ENCODE results near the gene TDRD7. TPM values are rescaled to one million over a fixed set of nuclear protein-coding genes. Genes with fewer than 3 reads are reported as not detected.

TDRD7 gene
- total RNA-seq, 3 donors from 2014 or later: 9.8 to 15.1 (median 14.8) TPM

DNA sequence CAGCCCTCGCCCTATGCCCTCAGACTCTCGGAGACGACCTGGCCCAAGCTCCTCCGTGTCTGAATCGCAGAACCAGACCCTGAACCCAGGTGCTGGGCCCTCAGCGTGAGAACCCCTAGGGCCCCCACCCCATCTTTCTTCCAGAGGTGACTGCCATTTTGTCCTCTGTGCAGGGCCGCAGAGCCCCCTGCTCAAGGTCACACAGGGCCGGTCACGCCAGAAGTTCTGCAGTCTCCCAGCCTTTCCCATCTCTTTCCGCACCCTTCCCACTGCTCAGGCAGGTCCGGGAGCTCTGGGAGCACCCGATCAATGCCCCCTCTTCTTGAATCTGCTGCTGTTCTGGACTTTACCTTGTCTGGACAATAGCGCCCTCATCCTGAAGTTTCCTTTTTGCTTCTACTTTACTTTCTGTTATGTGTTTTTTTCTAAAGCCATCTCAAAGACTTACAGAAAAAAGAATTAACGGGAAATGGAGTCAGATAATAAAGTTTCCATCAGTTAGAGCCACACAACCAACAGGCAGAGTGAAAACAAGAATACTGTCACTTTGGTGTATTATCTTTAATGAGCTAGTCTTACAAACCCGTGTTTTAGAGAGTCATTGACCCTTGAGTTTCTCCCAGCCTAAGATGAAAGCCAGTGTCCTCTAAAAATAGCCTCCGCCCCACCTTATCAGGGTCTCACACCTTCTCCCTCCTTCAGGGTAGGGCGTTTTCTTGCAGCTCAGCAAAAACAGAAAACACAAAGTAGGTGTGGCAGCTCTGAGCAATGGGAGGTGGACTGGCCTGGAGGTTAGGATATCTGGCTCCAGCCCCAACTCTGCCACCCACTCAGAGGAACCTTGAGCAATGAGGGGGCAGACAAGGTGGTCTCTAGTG is 91.3 kb downstream of the TDRD7 start:
- Histone ChIP-seq H3K9me3 (no peaks in the 10 kb centered on the region), H3K27ac (peak overlapping the region; percentile 35 to 69), H3K36me3 (no peaks in the 10 kb centered on the region), H3K4me1 (no peaks in the 10 kb centered on the region), H3K4me3 (peak overlapping the region; percentile 66 to 81 (median 76)), H3K27me3 (no peaks in the 10 kb centered on the region)
- intact Hi-C loops (cut with DNase I; ENCODE audit: low total_unique reads): no loop called here
- no peak for TF ChIP-seq POLR2A (IDR thresholded peaks at IDR 0.05)
- TF ChIP-seq, protein P1, sequence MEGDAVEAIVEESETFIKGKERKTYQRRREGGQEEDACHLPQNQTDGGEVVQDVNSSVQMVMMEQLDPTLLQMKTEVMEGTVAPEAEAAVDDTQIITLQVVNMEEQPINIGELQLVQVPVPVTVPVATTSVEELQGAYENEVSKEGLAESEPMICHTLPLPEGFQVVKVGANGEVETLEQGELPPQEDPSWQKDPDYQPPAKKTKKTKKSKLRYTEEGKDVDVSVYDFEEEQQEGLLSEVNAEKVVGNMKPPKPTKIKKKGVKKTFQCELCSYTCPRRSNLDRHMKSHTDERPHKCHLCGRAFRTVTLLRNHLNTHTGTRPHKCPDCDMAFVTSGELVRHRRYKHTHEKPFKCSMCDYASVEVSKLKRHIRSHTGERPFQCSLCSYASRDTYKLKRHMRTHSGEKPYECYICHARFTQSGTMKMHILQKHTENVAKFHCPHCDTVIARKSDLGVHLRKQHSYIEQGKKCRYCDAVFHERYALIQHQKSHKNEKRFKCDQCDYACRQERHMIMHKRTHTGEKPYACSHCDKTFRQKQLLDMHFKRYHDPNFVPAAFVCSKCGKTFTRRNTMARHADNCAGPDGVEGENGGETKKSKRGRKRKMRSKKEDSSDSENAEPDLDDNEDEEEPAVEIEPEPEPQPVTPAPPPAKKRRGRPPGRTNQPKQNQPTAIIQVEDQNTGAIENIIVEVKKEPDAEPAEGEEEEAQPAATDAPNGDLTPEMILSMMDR (IDR thresholded peaks at IDR 0.05): no peak
- no peak for DNase-seq (ENCODE audit: low spot score in 2 of 2)

DNA sequence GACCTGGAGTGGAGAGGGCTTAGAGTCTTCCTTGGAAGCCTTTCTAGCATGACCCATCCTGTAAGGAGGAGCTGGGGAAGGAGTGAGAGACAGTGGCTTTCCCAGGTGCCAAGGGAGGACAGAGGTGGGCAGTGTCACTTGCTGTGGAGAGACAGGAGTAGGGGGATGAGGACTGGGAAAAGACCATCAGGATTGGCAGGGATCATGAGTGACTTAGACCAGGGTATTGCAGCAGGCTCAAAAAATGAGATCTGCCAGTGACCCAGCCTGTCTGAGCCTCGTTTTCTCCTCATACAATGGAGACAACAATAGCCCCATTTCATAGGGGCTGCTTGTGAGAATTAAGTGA is 91.9 kb downstream of the TDRD7 start:
- intact Hi-C loops (cut with DNase I; ENCODE audit: low total_unique reads): no loop called here
- Histone ChIP-seq H3K27ac (peak overlapping the region; percentile 35 to 69), H3K36me3 (no peaks in the 10 kb centered on the region), H3K4me1 (no peaks in the 10 kb centered on the region), H3K9me3 (no peaks in the 10 kb centered on the region), H3K27me3 (no peaks in the 10 kb centered on the region), H3K4me3 (peak overlapping the region in 1 of 3 donors; percentile 76)
- TF ChIP-seq, protein P1 (IDR thresholded peaks at IDR 0.05): no peak
- TF ChIP-seq POLR2A (IDR thresholded peaks at IDR 0.05): no peak
- TF ChIP-seq POLR2AphosphoS5 (IDR thresholded peaks at IDR 0.05): no peak
- no peak for DNase-seq (ENCODE audit: low spot score in 2 of 2)

DNA sequence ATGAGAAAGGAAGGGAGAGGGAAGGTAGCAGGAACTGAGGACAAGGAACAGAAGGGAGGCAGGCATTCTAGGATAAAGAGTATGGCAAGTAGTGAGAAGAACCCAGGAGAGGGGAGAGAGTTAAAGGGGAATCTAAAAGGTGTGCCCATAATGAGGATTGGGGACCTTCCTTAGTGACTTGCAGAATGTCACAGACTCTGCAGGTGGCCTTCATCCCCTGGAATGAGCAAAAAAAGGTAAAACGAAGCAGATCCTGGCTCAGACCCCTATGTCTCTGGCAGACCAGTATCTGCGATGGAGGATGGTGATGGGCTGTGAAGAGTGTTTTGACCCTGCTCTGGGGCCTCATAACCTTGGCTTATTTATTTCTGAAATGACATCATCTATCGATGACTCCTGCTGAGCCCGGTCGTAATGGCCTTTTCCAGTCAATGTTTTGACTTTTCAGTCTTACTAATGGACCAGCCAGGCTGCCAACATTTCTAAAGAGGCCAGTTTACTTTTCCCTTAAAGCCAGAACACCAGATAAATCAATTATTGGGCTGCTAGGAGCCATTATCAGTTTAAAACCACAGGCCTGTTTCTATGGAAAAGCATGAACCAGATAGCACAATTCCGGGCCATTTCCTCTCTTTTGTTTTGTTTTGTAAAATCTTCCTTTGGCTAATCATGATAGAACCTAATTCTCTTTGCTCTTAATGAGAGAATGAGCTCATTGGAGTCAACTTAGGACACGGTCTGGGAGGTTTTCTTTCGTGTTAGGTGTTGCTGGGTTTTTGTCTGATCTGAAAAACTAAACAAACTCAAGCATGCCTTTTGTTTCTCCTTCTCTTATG is 92.7 kb downstream of the TDRD7 start:
- TF ChIP-seq POLR2A (IDR thresholded peaks at IDR 0.05): no peak
- TF ChIP-seq POLR2AphosphoS5 (IDR thresholded peaks at IDR 0.05): no peak
- TF ChIP-seq, protein P1 (IDR thresholded peaks at IDR 0.05): no peak
- H3K4me1 ChIP-seq: no peaks in the 10 kb centered on the region
- no peaks in the 10 kb centered on the region for H3K9me3 ChIP-seq
- peak overlapping the region; percentile 35 to 69 for H3K27ac ChIP-seq
- no peaks in the 10 kb centered on the region for H3K27me3 ChIP-seq
- H3K4me3 ChIP-seq: no peak overlapping the region
- H3K36me3 ChIP-seq: no peaks in the 10 kb centered on the region
- intact Hi-C loops (cut with DNase I; ENCODE audit: low total_unique reads): no loop called here
- no peak for DNase-seq (ENCODE audit: low spot score in 2 of 2)

DNA sequence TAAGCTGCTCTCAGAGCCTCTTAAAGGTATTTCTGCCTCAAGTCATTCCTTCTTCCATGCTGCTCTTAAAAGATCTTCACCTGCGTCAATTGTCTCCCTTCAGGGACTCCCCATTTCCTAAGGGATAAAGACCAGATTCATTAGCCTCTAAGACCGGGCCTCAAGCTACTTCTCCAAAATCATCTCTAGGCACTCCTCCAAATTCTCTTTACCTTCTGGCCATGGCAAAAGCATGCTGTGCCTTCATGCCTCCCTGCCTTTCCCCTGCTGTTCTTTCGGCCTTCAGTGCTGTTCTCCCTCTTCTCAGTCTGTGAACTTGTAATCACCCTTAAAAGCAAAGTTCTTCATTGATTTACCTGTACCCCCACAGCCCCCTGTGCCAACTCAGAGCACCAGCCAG is 93.9 kb downstream of the TDRD7 start:
- Histone ChIP-seq H3K4me1 (no peaks in the 10 kb centered on the region), H3K36me3 (no peaks in the 10 kb centered on the region)

More for the DNA sequence above, 93.9 kb downstream of the TDRD7 start:
- Histone ChIP-seq H3K27ac (no peak overlapping the region), H3K4me3 (no peak overlapping the region), H3K9me3 (no peaks in the 10 kb centered on the region), H3K27me3 (no peaks in the 10 kb centered on the region)
- no peak for TF ChIP-seq POLR2A (IDR thresholded peaks at IDR 0.05)
- TF ChIP-seq POLR2AphosphoS5 (IDR thresholded peaks at IDR 0.05): no peak
- TF ChIP-seq, protein P1 (IDR thresholded peaks at IDR 0.05): no peak
- no peak for DNase-seq (ENCODE audit: low spot score in 2 of 2)
- intact Hi-C loops (cut with DNase I; ENCODE audit: low total_unique reads): no loop called here

Data from breast epithelium (tissue), 4 donors.